GM12891 (cell line): ENCODE results near the gene SPATA16.

ENCODE experiments used
- DNase-seq: peaks from one replicate; pipeline ENCODE4 v3.0.0; 2011; ENCODE audit warnings: low spot score; ENCODE audit not compliant: insufficient read length
- FAIRE-seq: peaks from 2 replicates; lab custom pipeline; 2011; peaks lifted over from hg19 to GRCh38; lab: Jason Lieb, UNC
- PAX5 ChIP-seq: IDR thresholded peaks from 2 replicates; pipeline ENCODE4 v1.6.1; 2011; ENCODE audit warnings: low read length, moderate library complexity, mild to moderate bottlenecking; ENCODE audit not compliant: insufficient read depth, severe bottlenecking
- POLR2A ChIP-seq: IDR thresholded peaks from 2 replicates; pipeline ENCODE4 v1.6.1; 2011; ENCODE audit warnings: low read depth, low read length, control low read depth
- POLR2AphosphoS5 ChIP-seq: IDR thresholded peaks from 2 replicates; pipeline ENCODE4 v1.6.1; 2011; ENCODE audit warnings: low read depth, low read length, control low read depth
- POU2F2 ChIP-seq: IDR thresholded peaks from 2 replicates; pipeline ENCODE4 v1.6.1; 2011; ENCODE audit warnings: low read depth, mild to moderate bottlenecking, control low read depth, low read length, moderate library complexity
- SPI1 ChIP-seq: IDR thresholded peaks from 2 replicates; pipeline ENCODE4 v1.6.1; 2011; ENCODE audit warnings: low read depth, low read length, control low read depth
- TAF1 ChIP-seq: IDR thresholded peaks from 2 replicates; pipeline ENCODE4 v1.6.1; 2011; ENCODE audit warnings: low read depth, low read length, control low read depth

Gene SPATA16

GRCh38 chr3:173109143-173109542 lies 31.9 kb downstream of the SPATA16 start:
- TF ChIP-seq POU2F2 (no peak), POLR2AphosphoS5 (no peak), POLR2A (no peak), TAF1 (no peak), SPI1 (no peak), PAX5 (no peak)
- no peak for DNase-seq
- FAIRE-seq: no peak

GRCh38 chr3:173103469-173103868 lies 37.6 kb downstream of the SPATA16 start:
- no peak for TF ChIP-seq SPI1
- no peak for TF ChIP-seq PAX5
- no peak for TF ChIP-seq POU2F2
- no peak for TF ChIP-seq TAF1
- no peak for TF ChIP-seq POLR2AphosphoS5
- no peak for TF ChIP-seq POLR2A
- no peak for FAIRE-seq
- no peak for DNase-seq

- no peak for TF ChIP-seq SPI1
- no peak for TF ChIP-seq TAF1
- TF ChIP-seq POLR2AphosphoS5: no peak
- no peak for FAIRE-seq
- no peak for DNase-seq
Measured at GRCh38 chr3:173098959-173099358, 42.1 kb downstream of the SPATA16 start.

- no peak for DNase-seq
- TF ChIP-seq POU2F2: no peak
- no peak for TF ChIP-seq SPI1
- FAIRE-seq: no peak
Measured at GRCh38 chr3:173096994-173097785, 43.8 kb downstream of the SPATA16 start.

- DNase-seq (no peak), FAIRE-seq (no peak)
- TF ChIP-seq SPI1: peak; percentile 64
- TF ChIP-seq POU2F2: no peak
Measured at GRCh38 chr3:173096140-173096539, 44.9 kb downstream of the SPATA16 start.

GRCh38 chr3:173092038-173092437 lies 49.0 kb downstream of the SPATA16 start:
- FAIRE-seq: no peak

GRCh38 chr3:173090492-173090891 lies 50.5 kb downstream of the SPATA16 start:
- DNase-seq: no peak
- no peak for FAIRE-seq
- no peak for TF ChIP-seq POLR2A
- TF ChIP-seq SPI1: no peak
- TF ChIP-seq TAF1: no peak
- TF ChIP-seq POU2F2: no peak
- TF ChIP-seq POLR2AphosphoS5: no peak
- TF ChIP-seq PAX5: no peak

More at GRCh38 chr3:173092038-173092437, 49.0 kb downstream of the SPATA16 start:
- no peak for TF ChIP-seq TAF1
- no peak for TF ChIP-seq POLR2AphosphoS5
- TF ChIP-seq SPI1: no peak
- no peak for TF ChIP-seq POLR2A
- TF ChIP-seq PAX5: no peak
- TF ChIP-seq POU2F2: no peak
- DNase-seq: no peak

- DNase-seq (no peak), FAIRE-seq (no peak)
- TF ChIP-seq POLR2AphosphoS5: no peak
- TF ChIP-seq TAF1: no peak
- no peak for TF ChIP-seq PAX5
- no peak for TF ChIP-seq SPI1
Measured at GRCh38 chr3:173089283-173089682, 51.8 kb downstream of the SPATA16 start.

GRCh38 chr3:173078525-173078924 lies 62.5 kb downstream of the SPATA16 start:
- DNase-seq (no peak), FAIRE-seq (no peak)
- TF ChIP-seq SPI1: no peak
- no peak for TF ChIP-seq TAF1
- no peak for TF ChIP-seq POLR2AphosphoS5
- TF ChIP-seq PAX5: no peak
- TF ChIP-seq POU2F2: no peak
- no peak for TF ChIP-seq POLR2A
